HFFc6 (cell line): ENCODE results near the gene SCYGR8. TPM values are rescaled to one million over a fixed set of nuclear protein-coding genes. Genes with fewer than 3 reads are reported as not detected.
A peak's percentile ranks its signal among the peaks of the same experiment; 100 is the strongest.

Experiments used
- DNase-seq: peaks from one replicate; pipeline ENCODE4 v3.0.0-alpha.2; 2018
- H3K27ac Mint-ChIP-seq: 2 replicates; pipeline ENCODE4 v1.8.0; 2020; ENCODE audit warnings: mild to moderate bottlenecking, mixed read lengths
- H3K27me3 Mint-ChIP-seq: 2 replicates; pipeline ENCODE4 v1.8.0; 2021; ENCODE audit warnings: mild to moderate bottlenecking, moderate library complexity, mixed read lengths; ENCODE audit not compliant: insufficient read depth
- H3K36me3 Mint-ChIP-seq: 2 replicates; pipeline ENCODE4 v1.8.0; 2021; ENCODE audit warnings: low read depth, mixed read lengths
- H3K4me1 Mint-ChIP-seq: 2 replicates; pipeline ENCODE4 v1.8.0; 2020; ENCODE audit warnings: low read depth, mixed read lengths
- H3K4me3 Mint-ChIP-seq: 2 replicates; pipeline ENCODE4 v1.8.0; 2020; ENCODE audit warnings: mild to moderate bottlenecking, moderate library complexity, mixed read lengths
- H3K9me3 Mint-ChIP-seq: 2 replicates; pipeline ENCODE4 v1.8.0; 2020; ENCODE audit warnings: mild to moderate bottlenecking, mixed read lengths
- CTCF ChIP-seq: fragments of 200-600 bp; sonication (generic); IDR thresholded peaks from 2 replicates; pipeline ENCODE4 v1.5.0; 2021; ENCODE audit warnings: antibody characterized with exemption, mild to moderate bottlenecking
- total RNA-seq, 6 experiments: library from RNA; stranded (reverse); fragmentation: NEBNext Ultra II Directional; extraction: Animal tissue kit (Norgen Biotek cat#: 25700); gene quantifications; 2 replicates in 1 of 6; 3 replicates in 5 of 6; pipeline ENCODE4 v1.2.3, GENCODE V29; 2021

SCYGR8 gene
- total RNA-seq, 6 experiments from 2014 or later, result not detected

DNA sequence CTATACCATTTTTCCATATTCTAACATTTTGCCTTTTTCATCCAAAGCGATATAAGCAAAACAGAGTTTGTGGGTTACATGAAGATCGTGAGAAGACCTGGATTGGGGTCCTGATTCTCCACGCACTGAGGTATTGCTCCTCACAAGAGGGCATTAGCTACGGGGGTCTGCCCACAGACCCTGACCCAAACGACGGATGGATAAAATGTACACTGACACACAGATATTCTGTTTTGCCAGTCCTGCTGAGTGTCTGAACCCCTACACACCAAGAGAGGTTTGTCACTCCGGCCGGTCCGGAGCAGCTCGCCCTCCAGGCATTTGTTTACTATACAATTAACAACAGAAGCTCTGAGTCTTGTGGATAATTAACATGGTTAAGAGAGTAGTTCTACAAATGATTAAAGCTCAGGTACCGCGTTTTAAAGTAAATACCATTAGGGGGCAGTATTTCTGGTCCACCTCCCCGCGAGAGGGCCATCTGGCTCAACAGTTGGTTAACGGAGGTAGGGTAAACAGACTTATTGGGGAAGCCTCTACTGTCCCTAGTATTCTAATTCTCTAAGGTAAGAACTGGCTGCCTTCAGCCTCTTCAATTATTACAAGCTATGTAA lies 28.4 kb downstream of the SCYGR8 start:
- Mint-ChIP-seq H3K36me3 (no peaks in the 10 kb centered on the region), H3K27me3 (peaks cover 9% of the 10 kb centered on the region), H3K27ac (no peak overlapping the region), H3K4me1 (no peaks in the 10 kb centered on the region), H3K4me3 (no peak overlapping the region), H3K9me3 (no peaks in the 10 kb centered on the region)
- DNase-seq, result no peak
- peak; percentile 72 for TF ChIP-seq CTCF

- no peak for TF ChIP-seq CTCF
- no peak overlapping the region for H3K27ac Mint-ChIP-seq
These were observed 29.5 kb downstream of the SCYGR8 start for GRCh38 chr2:227774895-227775842.

GRCh38 chr2:227780981-227781615 lies 35.4 kb downstream of the SCYGR8 start:
- Mint-ChIP-seq H3K27me3 (peaks cover 20% of the 10 kb centered on the region), H3K9me3 (no peaks in the 10 kb centered on the region)
- DNase-seq, result no peak

More at GRCh38 chr2:227774895-227775842, 29.5 kb downstream of the SCYGR8 start:
- DNase-seq, result no peak
- H3K27me3 Mint-ChIP-seq, result peaks cover 6% of the 10 kb centered on the region
- H3K36me3 Mint-ChIP-seq, result no peaks in the 10 kb centered on the region
- no peaks in the 10 kb centered on the region for H3K9me3 Mint-ChIP-seq
- H3K4me3 Mint-ChIP-seq, result no peak overlapping the region
- no peaks in the 10 kb centered on the region for H3K4me1 Mint-ChIP-seq

GRCh38 chr2:227781841-227782240 lies 36.1 kb downstream of the SCYGR8 start:
- H3K36me3 Mint-ChIP-seq, result no peaks in the 10 kb centered on the region
- no peaks in the 10 kb centered on the region for H3K4me1 Mint-ChIP-seq
- no peak for DNase-seq
- H3K27me3 Mint-ChIP-seq, result peaks cover 20% of the 10 kb centered on the region
- TF ChIP-seq CTCF, result no peak
- no peaks in the 10 kb centered on the region for H3K9me3 Mint-ChIP-seq
- H3K4me3 Mint-ChIP-seq, result no peak overlapping the region
- no peak overlapping the region for H3K27ac Mint-ChIP-seq

More at GRCh38 chr2:227780981-227781615, 35.4 kb downstream of the SCYGR8 start:
- H3K27ac Mint-ChIP-seq, result no peak overlapping the region
- no peak overlapping the region for H3K4me3 Mint-ChIP-seq
- no peaks in the 10 kb centered on the region for H3K36me3 Mint-ChIP-seq
- TF ChIP-seq CTCF, result no peak
- no peaks in the 10 kb centered on the region for H3K4me1 Mint-ChIP-seq

GRCh38 chr2:227782804-227783203 lies 37.1 kb downstream of the SCYGR8 start:
- no peaks in the 10 kb centered on the region for H3K9me3 Mint-ChIP-seq
- TF ChIP-seq CTCF, result no peak
- no peak overlapping the region for H3K27ac Mint-ChIP-seq
- H3K36me3 Mint-ChIP-seq, result no peaks in the 10 kb centered on the region
- H3K4me3 Mint-ChIP-seq, result no peak overlapping the region
- peaks cover 25% of the 10 kb centered on the region for H3K27me3 Mint-ChIP-seq
- no peak for DNase-seq
- no peaks in the 10 kb centered on the region for H3K4me1 Mint-ChIP-seq
